Activated CD8-positive, alpha-beta T cell treated with anti-CD3 and anti-CD28 coated beads for 36 hours (primary cell): ENCODE data around the gene RNF213. TPM values are rescaled to one million over a fixed set of nuclear protein-coding genes. Genes with fewer than 3 reads are reported as not detected.

Experiments
- ATAC-seq: fragments of 200-7000 bp; cut with Tn5 transposase; one replicate; pipeline ENCODE4 v1.10.0; 2021; ENCODE audit warnings: mild to moderate bottlenecking, moderate library complexity
- CTCF ChIA-PET: fragments of 350-600 bp; sonication (Branson Sonifier 250); formaldehyde crosslinking; loops from one replicate; lab custom pipeline; 2021; ENCODE audit warnings: antibody characterized with exemption; lab: Charles Lee
- POLR2A ChIA-PET: fragments of 350-600 bp; sonication (Branson Sonifier 250); formaldehyde crosslinking; loops from one replicate; lab custom pipeline; 2021; ENCODE audit warnings: antibody characterized with exemption; lab: Charles Lee
- DNase-seq: peaks from one replicate; pipeline ENCODE4 v3.0.0-alpha.2; 2020
- H3K27ac Mint-ChIP-seq: one replicate; pipeline ENCODE4 v1.8.0; 2021; ENCODE audit warnings: mild to moderate bottlenecking, mixed read lengths
- H3K27me3 Mint-ChIP-seq: one replicate; pipeline ENCODE4 v1.8.0; 2021; ENCODE audit warnings: mixed read lengths
- H3K36me3 Mint-ChIP-seq: one replicate; pipeline ENCODE4 v1.8.0; 2021; ENCODE audit warnings: low read depth, mixed read lengths
- H3K4me1 Mint-ChIP-seq: one replicate; pipeline ENCODE4 v1.8.0; 2021; ENCODE audit warnings: low read depth, mixed read lengths
- H3K4me3 Mint-ChIP-seq: one replicate; pipeline ENCODE4 v1.8.0; 2021; ENCODE audit warnings: mild to moderate bottlenecking, moderate library complexity, mixed read lengths
- H3K9me3 Mint-ChIP-seq: one replicate; pipeline ENCODE4 v1.8.0; 2021; ENCODE audit warnings: mixed read lengths
- intact Hi-C: fragments of 100-400 bp; cut with micrococcal nuclease; formaldehyde crosslinking; loops from one replicate; pipeline ENCODE4 v1.10.0; 2022
- total RNA-seq, 2 experiments: library from RNA; stranded (reverse); gene quantifications; one replicate each; pipeline ENCODE4 v1.2.3, GENCODE V29; 2021
- TF ChIP-seq, protein P1 (sequence below): fragments of 200-600 bp; IDR thresholded peaks from one replicate; pipeline ENCODE4 v1.8.0; 2022; ENCODE audit warnings: antibody characterized with exemption, mild to moderate bottlenecking

RNF213 gene
- total RNA-seq, 2 experiments from 2014 or later, result 131 to 142 TPM

DNA sequence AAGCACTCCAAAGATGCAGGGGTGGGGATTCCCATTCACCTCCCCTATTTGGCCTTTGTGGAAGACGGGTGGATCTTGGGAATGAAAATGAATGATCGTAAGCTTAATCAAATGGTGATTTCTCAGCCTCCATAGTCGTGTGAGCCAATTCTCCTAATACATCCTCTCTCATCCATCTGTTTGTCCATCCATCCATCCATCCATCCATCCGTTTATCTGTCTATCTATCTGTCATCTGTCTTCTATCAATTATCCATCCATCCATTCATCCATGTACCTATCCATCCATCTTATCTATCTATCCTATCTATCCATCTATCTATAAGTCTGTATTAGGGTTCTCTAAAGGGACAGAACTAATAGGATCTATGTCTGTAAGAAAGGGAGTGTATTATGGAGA lies 7.8 kb downstream of the RNF213 start:
- DNase-seq (no peak), ATAC-seq (no peak)
- TF ChIP-seq, protein P1, sequence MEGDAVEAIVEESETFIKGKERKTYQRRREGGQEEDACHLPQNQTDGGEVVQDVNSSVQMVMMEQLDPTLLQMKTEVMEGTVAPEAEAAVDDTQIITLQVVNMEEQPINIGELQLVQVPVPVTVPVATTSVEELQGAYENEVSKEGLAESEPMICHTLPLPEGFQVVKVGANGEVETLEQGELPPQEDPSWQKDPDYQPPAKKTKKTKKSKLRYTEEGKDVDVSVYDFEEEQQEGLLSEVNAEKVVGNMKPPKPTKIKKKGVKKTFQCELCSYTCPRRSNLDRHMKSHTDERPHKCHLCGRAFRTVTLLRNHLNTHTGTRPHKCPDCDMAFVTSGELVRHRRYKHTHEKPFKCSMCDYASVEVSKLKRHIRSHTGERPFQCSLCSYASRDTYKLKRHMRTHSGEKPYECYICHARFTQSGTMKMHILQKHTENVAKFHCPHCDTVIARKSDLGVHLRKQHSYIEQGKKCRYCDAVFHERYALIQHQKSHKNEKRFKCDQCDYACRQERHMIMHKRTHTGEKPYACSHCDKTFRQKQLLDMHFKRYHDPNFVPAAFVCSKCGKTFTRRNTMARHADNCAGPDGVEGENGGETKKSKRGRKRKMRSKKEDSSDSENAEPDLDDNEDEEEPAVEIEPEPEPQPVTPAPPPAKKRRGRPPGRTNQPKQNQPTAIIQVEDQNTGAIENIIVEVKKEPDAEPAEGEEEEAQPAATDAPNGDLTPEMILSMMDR, result no peak
- peaks cover 3% of the 10 kb centered on the region for H3K9me3 Mint-ChIP-seq
- no peak overlapping the region for H3K4me3 Mint-ChIP-seq
- ChIA-PET POLR2A (interaction anchor here (0.9 to 1.8 kb wide), 3 partner anchors 9 to 49 kb away, joined by 3 to 6 read pairs (median 6); no protein-coding TSS in a partner anchor), CTCF (no interaction called here)
- H3K27ac Mint-ChIP-seq, result no peak overlapping the region
- peaks cover 32% of the 10 kb centered on the region for H3K4me1 Mint-ChIP-seq
- H3K36me3 Mint-ChIP-seq, result peaks cover 38% of the 10 kb centered on the region
- intact Hi-C loops, result no loop called here
- no peaks in the 10 kb centered on the region for H3K27me3 Mint-ChIP-seq

DNA sequence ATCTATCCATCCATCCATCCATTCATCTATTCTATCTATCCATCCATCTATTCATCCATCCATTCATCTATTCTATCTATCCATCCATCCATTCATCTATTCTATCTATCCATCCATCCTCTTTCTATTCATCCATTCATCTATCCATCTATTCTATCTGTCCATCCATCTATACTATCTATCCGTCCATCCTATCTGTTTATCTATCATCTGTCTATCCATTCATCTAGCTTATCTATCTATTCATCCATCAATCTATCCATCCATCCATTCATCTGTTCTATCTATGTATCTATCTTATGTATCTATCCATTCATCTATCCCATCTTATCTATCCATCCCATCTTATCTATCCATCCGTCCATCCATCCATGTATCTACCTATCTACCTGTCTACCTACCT lies 8.8 kb downstream of the RNF213 start:
- peaks cover 39% of the 10 kb centered on the region for H3K36me3 Mint-ChIP-seq
- peaks cover 39% of the 10 kb centered on the region for H3K4me1 Mint-ChIP-seq
- no peak overlapping the region for H3K4me3 Mint-ChIP-seq
- H3K9me3 Mint-ChIP-seq, result peaks cover 3% of the 10 kb centered on the region
- TF ChIP-seq, protein P1, result no peak
- no peak overlapping the region for H3K27ac Mint-ChIP-seq
- intact Hi-C loops, result no loop called here
- DNase-seq (no peak), ATAC-seq (no peak)
- POLR2A ChIA-PET, result interaction anchor here (1.0 to 2.5 kb wide), 4 partner anchors 9 to 74 kb away, joined by 4 to 11 read pairs (median 7); no protein-coding TSS in a partner anchor
- H3K27me3 Mint-ChIP-seq, result no peaks in the 10 kb centered on the region
- CTCF ChIA-PET, result no interaction called here

DNA sequence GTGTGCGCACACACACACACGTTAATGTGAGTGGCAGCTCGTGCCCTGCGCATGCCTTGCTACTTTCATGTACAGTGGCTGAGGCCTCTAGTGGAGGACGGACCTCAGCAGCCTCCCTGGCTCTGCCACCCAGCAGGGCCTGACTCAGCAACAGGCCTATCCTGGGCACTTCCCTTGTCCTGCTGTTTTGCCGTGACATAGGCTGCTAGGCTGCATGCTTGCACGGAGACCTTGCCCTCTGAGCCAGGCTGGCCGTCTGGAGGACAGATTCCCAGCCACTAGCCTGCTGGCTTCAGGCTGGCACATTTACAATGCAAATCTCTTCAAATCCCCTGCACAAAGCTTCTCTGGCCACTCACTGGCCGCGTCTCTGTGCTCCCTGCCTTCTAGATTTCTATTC lies 9.5 kb downstream of the RNF213 start:
- Mint-ChIP-seq H3K4me1 (peaks cover 37% of the 10 kb centered on the region), H3K27me3 (no peaks in the 10 kb centered on the region), H3K27ac (no peak overlapping the region), H3K9me3 (peaks cover 3% of the 10 kb centered on the region), H3K36me3 (peaks cover 36% of the 10 kb centered on the region), H3K4me3 (no peak overlapping the region)
- POLR2A ChIA-PET, result interaction anchor here (1.1 to 2.6 kb wide), 7 partner anchors 8 to 75 kb away, joined by 4 to 11 read pairs (median 6); no protein-coding TSS in a partner anchor
- DNase-seq (no peak), ATAC-seq (no peak)
- CTCF ChIA-PET, result interaction anchor here (1.1 to 1.3 kb wide), 2 partner anchors 74 to 75 kb away, joined by 3 to 5 read pairs; no protein-coding TSS in a partner anchor
- TF ChIP-seq, protein P1, result no peak
- intact Hi-C loops, result no loop called here

DNA sequence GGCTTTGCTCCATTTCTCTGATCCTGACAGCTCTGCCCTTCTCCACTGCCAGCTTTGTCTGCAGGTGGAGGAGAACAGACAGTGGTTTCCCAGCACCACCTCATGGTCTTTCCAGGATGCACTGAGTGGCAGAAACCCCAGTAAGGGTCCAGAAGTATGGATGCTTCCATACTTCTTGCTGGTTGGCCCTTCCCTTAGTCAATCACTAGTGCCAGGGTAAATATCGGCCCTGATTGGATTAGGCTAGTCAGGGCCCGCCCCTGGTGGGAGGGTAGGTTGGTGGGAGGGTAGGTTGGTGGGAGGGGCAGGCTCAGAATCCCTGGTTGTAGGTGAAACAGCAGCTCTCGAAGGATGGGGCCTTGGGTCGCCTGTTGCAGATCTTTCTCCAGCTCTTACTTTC lies 10.2 kb downstream of the RNF213 start:
- Mint-ChIP-seq H3K36me3 (peaks cover 35% of the 10 kb centered on the region), H3K27ac (peak overlapping the region; percentile 63), H3K9me3 (peaks cover 2% of the 10 kb centered on the region), H3K4me3 (no peak overlapping the region), H3K27me3 (no peaks in the 10 kb centered on the region), H3K4me1 (peaks cover 32% of the 10 kb centered on the region)
- TF ChIP-seq, protein P1, result no peak
- intact Hi-C loops, result no loop called here
- ATAC-seq, result peak; percentile 83
- ChIA-PET POLR2A (interaction anchor here (0.8 to 2.6 kb wide), 8 partner anchors 9 to 75 kb away, joined by 3 to 11 read pairs (median 4); no protein-coding TSS in a partner anchor), CTCF (interaction anchor here (1.1 to 1.3 kb wide), 3 partner anchors 74 to 263 kb away, joined by 3 to 5 read pairs (median 3); no protein-coding TSS in a partner anchor)
- peak; percentile 61 for DNase-seq

DNA sequence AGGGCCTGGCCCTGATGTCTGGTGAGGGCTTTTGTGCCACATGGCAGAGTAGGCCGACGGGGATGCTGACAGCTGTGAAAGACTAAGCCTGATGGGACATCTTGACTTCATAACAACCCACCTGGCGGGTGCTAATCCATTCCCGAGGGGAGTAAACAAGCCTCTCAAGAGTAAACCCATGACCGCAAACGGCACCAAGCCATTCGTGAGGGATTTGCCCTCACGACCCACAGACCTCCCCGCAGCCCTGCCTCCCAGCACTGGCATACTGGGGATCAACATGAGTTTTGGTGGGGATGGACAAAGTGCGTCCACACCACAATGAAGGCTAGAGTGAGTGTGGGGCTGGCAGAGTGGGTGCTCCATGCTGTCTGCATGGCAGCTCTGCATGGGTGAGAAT lies 11.7 kb downstream of the RNF213 start:
- ChIA-PET CTCF (no interaction called here), POLR2A (interaction anchor here (0.9 to 4.5 kb wide), 3 partner anchors 9 to 82 kb away, joined by 3 to 27 read pairs (median 11); no protein-coding TSS in a partner anchor)
- H3K4me3 Mint-ChIP-seq, result no peak overlapping the region
- peak overlapping the region; percentile 5 for H3K27ac Mint-ChIP-seq
- intact Hi-C loops, result no loop called here
- ATAC-seq (no peak), DNase-seq (no peak)
- TF ChIP-seq, protein P1, result no peak
- peaks cover 33% of the 10 kb centered on the region for H3K4me1 Mint-ChIP-seq
- peaks cover 2% of the 10 kb centered on the region for H3K9me3 Mint-ChIP-seq
- peaks cover 35% of the 10 kb centered on the region for H3K36me3 Mint-ChIP-seq
- H3K27me3 Mint-ChIP-seq, result no peaks in the 10 kb centered on the region
